GM20000 (cell line): ENCODE results near the gene USP2.

Source experiments
- DNase-seq: peaks from one replicate; pipeline ENCODE4 v3.0.0; 2012; ENCODE audit warnings: low spot score
- TF ChIP-seq, protein P1 (sequence below): IDR thresholded peaks from 2 replicates; pipeline ENCODE4 v1.5.1; 2012; ENCODE audit warnings: mild to moderate bottlenecking, control low read depth; ENCODE audit errors: extremely low read depth, missing control alignments

USP2 gene

DNA sequence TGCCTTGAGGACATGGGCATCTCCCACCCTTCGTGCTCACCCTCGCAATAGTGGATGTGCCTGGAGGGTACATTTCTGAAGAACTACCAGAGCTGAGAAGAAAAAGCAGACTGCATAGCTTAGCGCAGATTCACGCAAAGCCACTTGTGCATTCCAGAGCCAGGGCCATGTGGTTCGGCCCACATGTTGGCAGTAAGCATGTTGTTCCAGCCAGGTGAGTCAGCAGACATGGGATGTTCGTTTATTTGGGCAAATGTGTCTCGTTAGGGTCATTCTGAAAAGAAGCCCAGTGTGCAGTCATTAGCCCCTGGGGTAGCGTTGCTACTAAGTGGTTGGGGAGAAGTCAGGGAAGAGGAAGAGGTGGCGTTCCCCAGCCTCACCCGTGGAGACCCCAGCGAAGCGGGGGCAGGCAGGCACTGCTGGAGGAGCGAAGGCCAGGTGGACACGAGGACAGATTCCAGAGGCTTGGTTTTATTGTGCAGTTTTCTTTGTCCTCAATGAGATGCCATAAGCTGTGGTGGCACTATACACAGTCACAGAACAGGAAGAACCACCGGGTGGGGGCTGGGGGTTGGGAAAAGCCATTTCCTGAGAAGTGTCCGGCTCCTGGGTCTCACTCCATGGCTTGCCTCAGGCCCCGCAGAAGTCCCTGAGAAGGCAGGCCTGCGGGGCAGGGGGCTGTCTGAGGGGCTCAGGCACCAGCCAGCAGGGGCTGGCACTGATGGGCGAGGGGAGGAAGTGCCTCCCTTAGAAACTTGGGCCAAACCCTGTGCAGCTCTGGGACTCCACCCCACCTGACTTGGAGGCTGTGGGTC lies 36.4 kb upstream of the USP2 start:
- TF ChIP-seq, protein P1, sequence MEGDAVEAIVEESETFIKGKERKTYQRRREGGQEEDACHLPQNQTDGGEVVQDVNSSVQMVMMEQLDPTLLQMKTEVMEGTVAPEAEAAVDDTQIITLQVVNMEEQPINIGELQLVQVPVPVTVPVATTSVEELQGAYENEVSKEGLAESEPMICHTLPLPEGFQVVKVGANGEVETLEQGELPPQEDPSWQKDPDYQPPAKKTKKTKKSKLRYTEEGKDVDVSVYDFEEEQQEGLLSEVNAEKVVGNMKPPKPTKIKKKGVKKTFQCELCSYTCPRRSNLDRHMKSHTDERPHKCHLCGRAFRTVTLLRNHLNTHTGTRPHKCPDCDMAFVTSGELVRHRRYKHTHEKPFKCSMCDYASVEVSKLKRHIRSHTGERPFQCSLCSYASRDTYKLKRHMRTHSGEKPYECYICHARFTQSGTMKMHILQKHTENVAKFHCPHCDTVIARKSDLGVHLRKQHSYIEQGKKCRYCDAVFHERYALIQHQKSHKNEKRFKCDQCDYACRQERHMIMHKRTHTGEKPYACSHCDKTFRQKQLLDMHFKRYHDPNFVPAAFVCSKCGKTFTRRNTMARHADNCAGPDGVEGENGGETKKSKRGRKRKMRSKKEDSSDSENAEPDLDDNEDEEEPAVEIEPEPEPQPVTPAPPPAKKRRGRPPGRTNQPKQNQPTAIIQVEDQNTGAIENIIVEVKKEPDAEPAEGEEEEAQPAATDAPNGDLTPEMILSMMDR = no peak
- DNase-seq = no peak

DNA sequence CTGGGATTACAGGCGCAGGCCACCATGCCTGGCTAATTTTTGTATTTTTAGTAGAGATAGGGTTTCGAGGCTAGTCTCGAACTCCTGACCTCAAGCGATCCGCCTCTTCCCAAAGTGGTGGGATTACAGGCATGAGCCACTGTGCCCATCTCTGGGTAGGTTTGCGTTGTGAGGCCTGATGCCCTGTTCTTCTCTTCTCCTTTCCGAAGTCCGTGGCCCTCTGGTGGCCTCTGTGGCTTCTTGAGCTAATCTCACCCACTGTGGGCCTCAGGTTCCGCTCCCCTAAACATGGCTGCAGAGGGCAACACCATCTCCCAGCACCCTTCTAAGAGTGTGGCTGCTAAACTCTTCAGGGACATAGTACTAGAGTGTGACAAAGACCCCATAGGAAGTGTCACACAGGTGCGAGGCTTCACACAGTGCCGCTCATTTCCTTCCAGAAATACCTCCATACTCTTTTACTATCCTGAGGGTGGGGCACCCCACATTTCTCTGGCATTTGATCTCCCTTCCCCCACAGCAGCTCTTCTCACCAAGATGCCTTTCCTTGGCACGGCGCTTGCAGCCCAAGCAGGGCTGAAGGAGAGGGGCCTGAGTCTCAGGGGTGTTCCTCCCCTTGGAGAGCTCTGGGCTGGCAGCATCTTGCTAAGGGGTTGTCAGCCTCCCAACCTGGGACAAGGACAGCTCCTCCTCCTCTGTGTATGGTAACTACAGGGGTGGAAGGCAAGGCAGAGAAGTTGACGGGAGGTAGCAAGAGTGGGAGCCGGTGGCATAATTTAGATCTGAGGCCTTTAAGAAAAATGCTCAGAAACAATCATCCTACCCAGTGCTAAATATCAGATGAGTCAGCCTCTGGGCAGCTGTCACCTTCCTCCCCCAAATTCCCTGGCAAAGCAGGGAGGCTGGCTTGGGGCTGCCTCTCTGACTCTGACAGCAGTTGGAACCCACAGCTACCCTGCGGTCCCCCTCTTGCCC lies 35.4 kb upstream of the USP2 start:
- DNase-seq = no peak
- TF ChIP-seq, protein P1 = no peak

DNA sequence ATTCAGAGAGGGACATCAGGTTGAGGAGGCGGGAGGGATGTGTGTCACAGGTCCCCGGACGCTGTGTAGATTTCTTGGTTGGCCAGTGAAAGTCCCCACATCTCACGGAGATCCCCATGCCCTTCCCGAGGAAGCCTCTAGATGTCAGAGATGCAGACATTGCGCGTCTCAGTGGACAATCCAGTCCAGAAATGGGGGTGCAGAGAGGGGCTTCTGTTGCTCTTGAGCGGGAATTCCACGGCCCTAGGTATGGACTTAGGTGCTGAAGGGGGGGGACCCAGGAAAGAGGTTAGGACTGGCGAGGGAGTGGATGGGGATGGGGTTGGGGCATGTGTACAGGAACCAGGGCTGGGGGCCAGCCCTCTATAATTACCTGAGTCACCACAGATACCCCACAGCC lies 34.5 kb upstream of the USP2 start:
- TF ChIP-seq, protein P1 = no peak
- DNase-seq = no peak

DNA sequence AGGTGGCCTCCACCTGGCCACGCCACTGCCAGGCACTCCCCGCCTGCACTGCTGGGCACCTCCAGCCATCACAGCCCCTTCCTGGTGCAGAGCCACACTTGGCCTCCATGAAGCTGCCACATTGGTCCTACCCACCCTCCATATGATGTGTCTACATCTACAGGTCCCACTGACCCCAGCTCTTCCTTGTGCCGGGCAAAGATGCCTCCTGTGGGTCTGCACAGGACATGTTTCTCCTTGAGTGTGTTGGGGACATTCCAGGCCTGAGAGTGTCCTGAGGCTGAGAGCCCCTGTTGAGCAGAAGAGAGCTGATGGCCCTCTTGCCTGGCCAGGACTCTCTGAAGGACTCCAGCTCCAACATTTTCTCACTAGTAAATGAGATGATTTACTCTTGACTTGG lies 34.0 kb upstream of the USP2 start:
- DNase-seq = no peak
- TF ChIP-seq, protein P1 = no peak

DNA sequence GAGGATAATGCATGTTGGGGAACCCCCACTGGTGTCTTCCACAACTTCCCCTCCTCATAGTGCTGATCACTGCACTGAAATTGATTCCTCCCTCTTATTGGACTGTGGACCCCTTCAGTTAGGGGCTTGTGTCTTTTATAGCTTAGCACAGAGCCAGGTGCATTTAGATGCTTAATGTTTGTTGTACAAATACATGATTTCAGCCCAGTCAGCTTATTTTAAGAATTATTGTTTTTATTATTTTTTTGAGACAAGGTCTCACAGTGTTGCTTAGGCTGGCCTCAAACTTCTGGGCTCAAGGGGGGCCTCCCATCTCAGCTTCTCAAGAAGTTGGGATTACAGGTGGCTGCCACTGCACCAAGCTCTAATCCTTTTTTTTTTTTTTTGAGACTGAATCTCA lies 33.2 kb upstream of the USP2 start:
- TF ChIP-seq, protein P1 = no peak
- DNase-seq = no peak

DNA sequence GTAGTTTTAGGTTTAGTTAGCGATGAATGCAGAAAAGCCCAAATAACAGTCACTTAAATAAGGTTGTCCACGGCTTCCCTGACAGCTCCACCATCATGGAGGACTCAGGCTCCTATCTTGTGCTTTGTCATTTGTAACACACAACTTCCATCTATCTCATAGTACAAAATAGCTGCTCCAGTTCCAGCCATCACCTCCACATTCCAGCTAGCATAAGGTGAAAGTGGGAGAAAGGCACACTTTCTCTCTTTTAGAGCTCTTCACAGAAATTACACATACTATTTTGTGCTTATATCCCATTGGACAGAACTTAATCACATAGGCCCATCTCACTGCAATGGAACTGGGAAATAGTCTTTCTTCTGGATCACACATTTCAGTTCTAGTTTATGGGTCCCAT lies 32.8 kb upstream of the USP2 start:
- DNase-seq = no peak
- TF ChIP-seq, protein P1 = no peak

DNA sequence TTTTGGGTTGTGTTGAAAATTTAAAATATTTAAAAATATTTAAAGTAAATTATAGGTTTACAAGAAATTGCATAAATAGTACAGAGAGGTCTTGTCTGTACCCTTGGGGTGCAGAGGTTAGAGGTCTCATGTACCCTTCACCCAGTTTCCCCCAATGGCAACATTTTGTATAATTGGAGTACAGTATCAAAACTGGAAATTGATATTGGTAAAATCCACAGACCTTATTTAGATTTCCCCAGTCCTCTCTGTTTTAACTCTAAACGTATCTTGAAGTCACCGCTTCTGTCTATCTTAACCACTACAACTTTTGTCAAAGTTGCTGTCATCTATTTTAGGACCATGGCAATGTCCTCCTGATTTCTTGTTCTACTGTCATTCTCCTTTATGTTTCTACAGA lies 30.6 kb upstream of the USP2 start:
- DNase-seq = no peak
- TF ChIP-seq, protein P1 = no peak
